Measurements from ENCODE around the gene BCL11A. TPM values are rescaled to one million over a fixed set of nuclear protein-coding genes. Genes with fewer than 3 reads are reported as not detected.

The BCL11A gene
- total RNA-seq, 1 donor from 2014 or later = 331 TPM

- CTCF ChIA-PET = no interaction called here
- DNase-seq (no peak), ATAC-seq (ENCODE audit: low read depth) (no peak)
- POLR2A ChIA-PET = interaction anchor here (0.7 to 1.3 kb wide), 3 partner anchors 10 to 138 kb away, joined by 3 to 4 read pairs (median 4); partner anchors contain the start of gene BCL11A
- peaks cover 67% of the 10 kb centered on the region for H3K4me1 Mint-ChIP-seq
- no peaks in the 10 kb centered on the region for H3K36me3 Mint-ChIP-seq (ENCODE audit: low read depth)
- H3K27ac Mint-ChIP-seq = no peak overlapping the region
- TF ChIP-seq CTCF (IDR thresholded peaks at IDR 0.05) = no peak
- H3K9me3 Mint-ChIP-seq = no peaks in the 10 kb centered on the region
- no peaks in the 10 kb centered on the region for H3K27me3 Mint-ChIP-seq
- intact Hi-C loops (cut with micrococcal nuclease) = no loop called here
- H3K4me3 Mint-ChIP-seq = no peak overlapping the region
Observed at GRCh38 chr2:60415814-60416213, 137.6 kb downstream of the BCL11A start.

DNA sequence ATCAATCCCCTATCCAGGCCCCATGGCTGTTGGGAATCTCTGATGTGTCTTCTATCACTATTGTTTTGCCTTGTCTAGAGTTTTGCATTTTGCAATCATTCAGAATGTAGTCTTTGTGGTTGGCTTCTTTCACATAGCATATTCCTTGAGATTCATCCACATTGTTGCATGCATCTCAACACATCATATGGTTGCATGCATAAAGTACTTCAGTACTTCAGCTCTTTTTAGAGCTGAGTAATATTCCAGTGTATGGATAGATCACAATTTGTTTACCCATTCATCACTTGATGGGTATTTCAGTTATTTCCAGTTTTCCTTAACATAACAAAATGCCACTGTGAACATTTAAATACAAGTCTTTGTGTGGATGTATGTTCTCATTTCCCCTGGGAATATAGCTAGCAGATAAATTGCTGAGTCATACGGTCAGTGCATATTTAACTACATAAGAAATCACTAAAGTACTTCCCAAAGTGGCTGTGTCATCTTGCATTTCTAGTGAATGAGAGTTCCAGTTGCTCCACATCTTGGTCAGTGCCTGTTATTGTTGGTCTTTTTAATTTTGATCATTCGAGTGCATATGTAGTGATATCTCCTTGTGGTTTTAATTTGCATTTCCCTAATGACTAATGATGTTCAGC lies 138.8 kb downstream of the BCL11A start:
- no peak for ATAC-seq (ENCODE audit: low read depth)
- H3K9me3 Mint-ChIP-seq = no peaks in the 10 kb centered on the region
- H3K36me3 Mint-ChIP-seq (ENCODE audit: low read depth) = no peaks in the 10 kb centered on the region
- peaks cover 79% of the 10 kb centered on the region for H3K4me1 Mint-ChIP-seq
- TF ChIP-seq CTCF (IDR thresholded peaks at IDR 0.05) = no peak
- H3K27me3 Mint-ChIP-seq = no peaks in the 10 kb centered on the region
- CTCF ChIA-PET = interaction anchor here (2.2 kb wide), 1 partner anchor 25 kb away, joined by 7 read pairs; no protein-coding TSS in a partner anchor
- H3K27ac Mint-ChIP-seq = peak overlapping the region; percentile 90
- intact Hi-C loops (cut with micrococcal nuclease) = loop anchor here (1.0 to 5.0 kb wide), 2 partner anchors 33 to 47 kb away; no protein-coding TSS in a partner anchor
- no peak for DNase-seq
- peak overlapping the region; percentile 8 for H3K4me3 Mint-ChIP-seq
- POLR2A ChIA-PET = interaction anchor here (0.5 to 4.4 kb wide), 4 partner anchors 25 to 139 kb away, joined by 3 to 34 read pairs (median 16); partner anchors contain the start of gene BCL11A

DNA sequence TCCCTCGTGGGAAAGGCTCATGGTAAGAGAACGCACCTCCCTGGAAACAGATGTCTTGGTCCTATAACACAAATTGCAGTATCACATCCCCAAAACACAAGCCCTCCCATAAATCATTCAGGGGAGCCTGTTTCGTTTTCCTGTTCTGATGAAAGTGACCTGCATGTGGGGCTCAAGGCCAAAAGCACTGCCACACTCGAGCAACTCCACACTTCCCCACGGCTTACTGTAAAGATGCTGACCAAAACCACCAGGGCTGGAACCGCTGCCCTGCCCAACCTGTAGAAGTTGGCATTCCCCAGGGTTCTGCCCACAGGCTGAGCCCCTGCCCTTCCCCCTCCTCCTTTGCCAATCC lies 139.7 kb downstream of the BCL11A start:
- Mint-ChIP-seq H3K27me3 (no peaks in the 10 kb centered on the region), H3K4me3 (peak overlapping the region; percentile 8), H3K4me1 (peaks cover 87% of the 10 kb centered on the region), H3K36me3 (ENCODE audit: low read depth) (no peaks in the 10 kb centered on the region), H3K27ac (peak overlapping the region; percentile 90), H3K9me3 (no peaks in the 10 kb centered on the region)
- ChIA-PET POLR2A (interaction anchor here (0.9 to 4.4 kb wide), 9 partner anchors 11 to 137 kb away, joined by 3 to 34 read pairs (median 9); no protein-coding TSS in a partner anchor), CTCF (interaction anchor here (1.4 to 2.2 kb wide), 2 partner anchors 26 to 136 kb away, joined by 6 to 7 read pairs; no protein-coding TSS in a partner anchor)
- peak; percentile 41 for DNase-seq
- ATAC-seq (ENCODE audit: low read depth) = peak; percentile 72
- no peak for TF ChIP-seq CTCF (IDR thresholded peaks at IDR 0.05)
- intact Hi-C loops (cut with micrococcal nuclease) = loop anchor here (1.0 to 5.0 kb wide), 7 partner anchors 9 to 137 kb away; no protein-coding TSS in a partner anchor

DNA sequence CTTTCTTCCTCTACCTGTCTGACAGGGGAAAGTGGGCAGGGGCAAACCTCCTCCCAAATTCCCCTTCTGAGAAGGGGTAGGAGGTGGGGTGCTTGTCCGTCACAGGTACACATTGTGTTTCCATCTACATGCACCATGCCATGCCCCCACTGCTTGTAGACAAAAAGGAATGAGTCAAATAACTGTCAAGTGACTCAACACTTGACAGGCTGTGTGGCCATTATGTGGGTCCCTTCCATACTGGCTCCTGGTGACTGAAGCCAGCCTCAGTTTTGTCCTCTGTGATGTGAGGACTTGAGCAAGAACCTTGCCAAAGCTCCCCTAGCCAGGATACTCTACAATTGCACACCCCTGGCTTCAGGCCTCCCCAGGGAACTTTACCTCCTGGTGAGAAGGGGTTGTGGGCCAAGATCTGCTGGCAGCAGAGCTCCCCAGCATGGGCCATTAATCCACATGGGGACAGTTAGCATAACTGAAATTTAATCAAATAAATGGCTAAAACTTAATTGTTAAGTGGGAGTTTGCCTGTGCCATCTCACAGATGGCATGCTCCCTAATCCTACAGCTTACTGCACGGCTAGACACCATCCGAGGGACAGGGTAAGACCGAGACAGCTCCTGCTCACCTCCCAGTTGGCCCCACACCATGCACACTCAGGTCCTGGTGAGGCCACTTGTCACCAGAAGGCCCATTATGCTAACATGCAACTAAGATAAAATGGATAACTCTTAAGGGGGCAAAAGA lies 140.2 kb downstream of the BCL11A start:
- peak; percentile 29 for ATAC-seq (ENCODE audit: low read depth)
- CTCF ChIA-PET = interaction anchor here (0.7 to 2.2 kb wide), 3 partner anchors 27 to 137 kb away, joined by 3 to 7 read pairs (median 6); no protein-coding TSS in a partner anchor
- peak; percentile 30 for DNase-seq
- peaks cover 91% of the 10 kb centered on the region for H3K4me1 Mint-ChIP-seq
- H3K27me3 Mint-ChIP-seq = no peaks in the 10 kb centered on the region
- POLR2A ChIA-PET = interaction anchor here (0.9 to 4.4 kb wide), 10 partner anchors 10 to 137 kb away, joined by 3 to 34 read pairs (median 6); no protein-coding TSS in a partner anchor
- no peaks in the 10 kb centered on the region for H3K36me3 Mint-ChIP-seq (ENCODE audit: low read depth)
- no peaks in the 10 kb centered on the region for H3K9me3 Mint-ChIP-seq
- H3K4me3 Mint-ChIP-seq = peak overlapping the region; percentile 8
- H3K27ac Mint-ChIP-seq = peak overlapping the region; percentile 90
- intact Hi-C loops (cut with micrococcal nuclease) = loop anchor here (1.0 to 5.0 kb wide), 6 partner anchors 9 to 137 kb away; no protein-coding TSS in a partner anchor
- TF ChIP-seq CTCF (IDR thresholded peaks at IDR 0.05) = no peak

All from activated B cell treated with CpG ODN at 0.5 μM for 24 hours (primary cell).